Measurements from ENCODE around the gene ABCA4. TPM values are rescaled to one million over a fixed set of nuclear protein-coding genes. Genes with fewer than 3 reads are reported as not detected.

Gene ABCA4
- total and polyA plus RNA-seq, 11 donors = 0.04 to 0.37 (median 0.16) TPM; not detected in 2

GRCh38 chr1:94013367-94013878 is 107.5 kb downstream of the ABCA4 start:
- H3K4me3 ChIP-seq = no peak overlapping the region
- WGBS, 4 donors = 72 to 86% (median 81%) methylated on average over 8 of the region's 8 CpGs

GRCh38 chr1:94012708-94013366 is 108.1 kb downstream of the ABCA4 start:
- no peak for ATAC-seq
- no peaks in the 10 kb centered on the region for H3K9me3 ChIP-seq
- H3K27me3 ChIP-seq = no peaks in the 10 kb centered on the region
- 43 to 49% (median 43%) methylated on average over 19 of the region's 19 CpGs for WGBS, 4 donors
- intact Hi-C loops (cut with DNase I) = no loop called here
- H3K27ac ChIP-seq = peak overlapping the region in 1 of 12 donors; percentile 24
- peaks cover 0 to 10% (median 0%) of the 10 kb centered on the region in 12 donors for H3K4me1 ChIP-seq
- no peaks in the 10 kb centered on the region for H3K36me3 ChIP-seq
- TF ChIP-seq, protein P1, sequence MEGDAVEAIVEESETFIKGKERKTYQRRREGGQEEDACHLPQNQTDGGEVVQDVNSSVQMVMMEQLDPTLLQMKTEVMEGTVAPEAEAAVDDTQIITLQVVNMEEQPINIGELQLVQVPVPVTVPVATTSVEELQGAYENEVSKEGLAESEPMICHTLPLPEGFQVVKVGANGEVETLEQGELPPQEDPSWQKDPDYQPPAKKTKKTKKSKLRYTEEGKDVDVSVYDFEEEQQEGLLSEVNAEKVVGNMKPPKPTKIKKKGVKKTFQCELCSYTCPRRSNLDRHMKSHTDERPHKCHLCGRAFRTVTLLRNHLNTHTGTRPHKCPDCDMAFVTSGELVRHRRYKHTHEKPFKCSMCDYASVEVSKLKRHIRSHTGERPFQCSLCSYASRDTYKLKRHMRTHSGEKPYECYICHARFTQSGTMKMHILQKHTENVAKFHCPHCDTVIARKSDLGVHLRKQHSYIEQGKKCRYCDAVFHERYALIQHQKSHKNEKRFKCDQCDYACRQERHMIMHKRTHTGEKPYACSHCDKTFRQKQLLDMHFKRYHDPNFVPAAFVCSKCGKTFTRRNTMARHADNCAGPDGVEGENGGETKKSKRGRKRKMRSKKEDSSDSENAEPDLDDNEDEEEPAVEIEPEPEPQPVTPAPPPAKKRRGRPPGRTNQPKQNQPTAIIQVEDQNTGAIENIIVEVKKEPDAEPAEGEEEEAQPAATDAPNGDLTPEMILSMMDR (IDR thresholded peaks at IDR 0.05) = no peak
- no peak for TF ChIP-seq POLR2A (IDR thresholded peaks at IDR 0.05)
- DNase-seq = no peak
- H3K4me3 ChIP-seq = no peak overlapping the region

More at GRCh38 chr1:94013367-94013878, 107.5 kb downstream of the ABCA4 start:
- TF ChIP-seq, protein P1 (IDR thresholded peaks at IDR 0.05) = no peak
- TF ChIP-seq POLR2A (IDR thresholded peaks at IDR 0.05) = no peak
- peak in 1 of 5 donors; percentile 39 for DNase-seq
- intact Hi-C loops (cut with DNase I) = no loop called here
- peaks cover 0 to 10% (median 0%) of the 10 kb centered on the region in 12 donors for H3K4me1 ChIP-seq
- no peaks in the 10 kb centered on the region for H3K36me3 ChIP-seq
- peak in 2 of 4 donors; percentile 10 to 27 for ATAC-seq
- no peaks in the 10 kb centered on the region for H3K9me3 ChIP-seq
- H3K27ac ChIP-seq = no peak overlapping the region
- no peaks in the 10 kb centered on the region for H3K27me3 ChIP-seq

GRCh38 chr1:94011709-94012595 is 109.0 kb downstream of the ABCA4 start:
- ATAC-seq = no peak
- H3K36me3 ChIP-seq = no peaks in the 10 kb centered on the region
- WGBS, 4 donors = 73 to 84% (median 81%) methylated on average over 5 to 6 of the region's 6 CpGs
- H3K4me1 ChIP-seq = peaks cover 0 to 10% (median 0%) of the 10 kb centered on the region in 12 donors
- intact Hi-C loops (cut with DNase I) = no loop called here
- TF ChIP-seq, protein P1 (IDR thresholded peaks at IDR 0.05) = no peak
- no peak for TF ChIP-seq POLR2A (IDR thresholded peaks at IDR 0.05)
- H3K4me3 ChIP-seq = no peak overlapping the region
- peak overlapping the region in 1 of 12 donors; percentile 24 for H3K27ac ChIP-seq
- H3K27me3 ChIP-seq = no peaks in the 10 kb centered on the region
- H3K9me3 ChIP-seq = no peaks in the 10 kb centered on the region
- no peak for DNase-seq

GRCh38 chr1:94011129-94011528 is 109.8 kb downstream of the ABCA4 start:
- 92 to 98% (median 93%) methylated on average over 7 to 8 of the region's 8 CpGs for WGBS, 4 donors
- H3K27me3 ChIP-seq = no peaks in the 10 kb centered on the region
- intact Hi-C loops (cut with DNase I) = no loop called here
- H3K4me1 ChIP-seq = peaks cover 0 to 10% (median 0%) of the 10 kb centered on the region in 12 donors
- no peak overlapping the region for H3K27ac ChIP-seq
- TF ChIP-seq, protein P1 (IDR thresholded peaks at IDR 0.05) = no peak
- no peak for TF ChIP-seq POLR2A (IDR thresholded peaks at IDR 0.05)
- no peak for DNase-seq
- no peak for ATAC-seq
- H3K36me3 ChIP-seq = no peaks in the 10 kb centered on the region
- no peak overlapping the region for H3K4me3 ChIP-seq
- H3K9me3 ChIP-seq = no peaks in the 10 kb centered on the region
